HG03175 (cell line): ENCODE measurements around the gene IL19.
"Not testable (repeated sequence)": the region's sequence is repeated elsewhere in the genome, so short reads cannot be mapped to it uniquely, and the experiment has no call there.

Experiments used
- ATAC-seq: cut with Tn5 transposase; IDR thresholded peaks from one replicate; pipeline ENCODE4 v1.9.1; 2021; ENCODE audit warnings: mild to moderate bottlenecking, moderate library complexity; ENCODE audit not compliant: unreplicated experiment

The IL19 gene

DNA sequence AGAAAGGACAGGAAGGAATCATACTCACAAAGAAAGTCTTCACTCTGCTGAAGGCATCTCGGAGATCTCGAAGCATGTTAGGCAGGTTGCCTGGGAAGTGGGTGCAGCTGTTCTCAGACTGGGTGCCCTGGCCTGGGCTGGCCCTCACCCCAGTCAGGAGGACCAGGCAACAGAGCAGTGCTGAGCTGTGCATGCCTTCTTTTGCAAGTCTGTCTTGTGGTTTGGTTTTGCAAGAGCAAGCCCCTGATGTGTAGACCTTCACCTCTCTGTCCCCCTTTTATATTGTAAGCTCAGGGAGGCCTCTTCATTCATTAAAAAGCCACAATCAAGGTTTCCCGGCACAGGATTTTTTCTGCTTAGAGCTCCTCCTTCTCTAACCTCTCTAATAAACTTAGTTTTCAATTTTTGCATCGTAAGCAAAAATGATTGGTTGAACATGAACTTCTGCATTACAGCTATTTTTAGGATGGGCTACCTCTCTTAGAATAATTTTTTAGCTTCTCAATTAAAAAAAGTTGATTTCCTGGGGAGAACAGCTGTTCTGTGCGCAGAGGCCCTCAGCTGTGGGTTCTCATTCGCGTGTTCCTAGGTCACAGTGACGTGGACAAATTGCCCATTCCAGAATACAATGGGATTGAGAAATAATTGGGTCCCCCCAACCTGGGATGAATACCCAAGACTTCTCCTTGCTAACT is 1.8 kb downstream of the IL19 start, which contains the start of gene IL10:
IL10 (minus strand) TSS at position 252 of the 695 bp plus-strand sequence; CDS start at position 193, 59 bp downstream.
- no peak for ATAC-seq

- ATAC-seq = no peak
Observed at GRCh38 chr1:206774093-206774492, 3.5 kb downstream of the IL19 start.

DNA sequence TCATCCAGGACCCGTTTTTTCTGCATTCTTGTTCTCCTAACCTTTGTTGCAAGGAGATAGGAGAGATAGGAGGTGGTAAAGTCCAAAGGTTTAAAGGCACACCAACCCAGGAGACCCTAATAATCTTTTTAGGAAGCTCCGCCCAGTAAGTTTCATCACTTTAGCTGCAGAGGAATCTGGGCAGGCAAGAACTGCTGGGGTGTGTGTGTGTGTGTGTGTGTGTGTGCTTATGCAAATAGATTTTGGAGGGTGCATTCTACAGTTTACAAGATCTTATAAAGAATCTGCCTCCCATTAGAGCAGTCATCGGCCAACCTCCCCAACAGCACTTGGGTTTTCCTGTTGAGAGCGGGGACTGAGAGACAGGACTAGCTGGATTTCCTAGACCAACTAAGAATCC is 5.7 kb downstream of the IL19 start:
- ATAC-seq = no peak

- no peak for ATAC-seq
Observed at GRCh38 chr1:206778031-206778430, 7.5 kb downstream of the IL19 start.

GRCh38 chr1:206778911-206779310 is 8.3 kb downstream of the IL19 start:
- not testable (repeated sequence) for ATAC-seq

- no peak for ATAC-seq
Observed at GRCh38 chr1:206779638-206780037, 9.1 kb downstream of the IL19 start.

GRCh38 chr1:206782448-206782847 is 11.9 kb downstream of the IL19 start:
- peak; percentile 63 for ATAC-seq

DNA sequence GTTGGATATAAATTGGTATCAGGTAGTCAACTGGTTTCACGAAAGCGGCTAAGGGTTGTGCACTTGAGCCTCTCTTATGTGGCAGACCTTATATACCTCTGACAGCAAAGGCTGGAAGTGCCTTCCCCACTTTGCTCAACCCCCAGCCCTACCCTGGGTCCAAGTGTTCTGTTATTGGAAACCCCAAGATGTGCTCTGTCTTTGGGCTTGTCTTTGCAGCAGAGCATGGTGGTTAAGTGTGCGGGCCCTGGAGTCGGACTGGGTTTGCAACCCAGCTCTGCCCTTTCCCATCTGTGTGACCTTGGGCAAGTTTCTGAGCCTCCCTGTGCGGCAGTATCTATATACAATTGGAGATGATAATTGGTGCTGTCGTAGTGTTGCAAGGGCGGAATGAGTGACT is 12.9 kb downstream of the IL19 start:
- ATAC-seq = no peak

DNA sequence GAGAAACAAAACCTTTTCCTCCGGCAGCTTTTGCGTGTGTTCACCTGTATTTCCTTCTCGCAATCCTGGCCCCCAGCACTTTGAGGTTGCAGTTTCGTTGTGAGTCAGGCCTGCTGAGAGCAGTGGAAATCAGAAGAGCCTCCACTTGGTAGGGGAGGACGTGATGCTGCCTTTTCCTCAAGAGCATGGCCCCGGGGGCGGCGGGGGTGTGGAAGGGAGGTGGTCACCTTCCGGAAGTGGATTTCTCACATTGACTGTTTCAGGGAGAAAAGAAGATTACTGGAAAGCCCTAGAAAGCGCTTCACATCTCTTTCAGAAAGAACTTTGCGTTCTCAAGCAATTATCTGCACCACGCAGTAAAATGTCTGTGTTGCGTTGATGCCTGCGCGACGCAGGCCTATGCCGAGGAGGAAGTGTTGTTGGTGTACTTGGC is 13.9 kb downstream of the IL19 start:
- ATAC-seq = peak; percentile 65

DNA sequence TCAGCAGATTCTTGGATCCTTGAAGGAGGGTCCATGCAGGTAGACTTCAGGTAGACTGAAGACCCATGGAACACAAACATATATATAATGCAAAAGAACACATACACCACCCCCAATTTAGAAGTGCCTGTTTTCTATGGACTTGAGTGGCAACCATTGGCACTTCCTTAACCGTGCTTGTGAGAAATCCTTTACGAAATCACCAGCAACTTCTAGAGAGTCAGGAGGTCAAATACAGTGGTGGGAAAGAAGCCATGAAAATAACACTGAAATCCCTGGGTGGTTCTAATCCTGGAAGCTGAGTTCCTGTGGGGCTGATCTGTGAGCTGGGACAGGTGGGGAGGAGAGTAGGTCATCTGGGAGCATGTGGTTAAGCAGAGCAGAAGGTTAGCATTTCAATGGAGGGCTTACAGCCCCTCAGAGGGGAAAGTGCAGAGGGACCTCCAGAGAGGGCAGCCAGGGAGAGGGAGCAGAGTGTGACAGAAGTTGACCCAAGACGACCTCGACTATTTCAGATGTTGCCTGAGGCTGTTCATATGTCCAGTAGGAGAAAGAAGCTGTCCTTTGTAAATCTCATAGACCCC is 14.7 kb downstream of the IL19 start:
- ATAC-seq = no peak

DNA sequence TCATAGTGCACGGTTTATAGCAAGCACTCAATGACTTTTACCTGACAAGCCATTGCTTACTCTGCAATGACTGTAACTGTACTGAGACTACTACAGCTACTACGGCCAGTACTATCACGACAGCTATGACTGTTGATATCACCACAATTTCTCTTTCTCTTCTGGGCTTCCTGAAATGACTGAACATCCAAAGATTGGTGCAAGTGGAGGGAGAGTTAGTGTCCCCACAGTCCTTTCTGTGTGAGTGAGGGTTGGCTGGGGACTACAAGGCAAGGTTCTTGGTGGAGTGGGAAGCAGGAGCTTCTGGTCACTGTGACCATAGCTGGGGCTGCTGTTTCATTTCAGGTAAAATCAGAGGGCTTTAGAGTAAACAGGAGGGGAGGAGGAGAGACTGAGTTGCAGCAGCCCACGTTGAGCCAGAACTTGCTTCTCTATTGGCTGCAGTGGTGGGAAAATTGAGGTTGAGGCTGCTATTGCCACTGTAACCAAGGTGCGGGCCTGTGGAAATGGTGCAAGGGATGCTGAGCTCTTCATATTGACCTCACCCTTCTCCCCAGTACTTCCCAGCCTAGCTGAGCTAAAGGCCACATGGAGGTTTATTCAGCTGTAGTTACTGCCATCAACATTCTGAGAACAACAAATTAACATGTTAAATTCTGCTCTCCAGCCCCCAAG is 15.8 kb downstream of the IL19 start:
- ATAC-seq = no peak

DNA sequence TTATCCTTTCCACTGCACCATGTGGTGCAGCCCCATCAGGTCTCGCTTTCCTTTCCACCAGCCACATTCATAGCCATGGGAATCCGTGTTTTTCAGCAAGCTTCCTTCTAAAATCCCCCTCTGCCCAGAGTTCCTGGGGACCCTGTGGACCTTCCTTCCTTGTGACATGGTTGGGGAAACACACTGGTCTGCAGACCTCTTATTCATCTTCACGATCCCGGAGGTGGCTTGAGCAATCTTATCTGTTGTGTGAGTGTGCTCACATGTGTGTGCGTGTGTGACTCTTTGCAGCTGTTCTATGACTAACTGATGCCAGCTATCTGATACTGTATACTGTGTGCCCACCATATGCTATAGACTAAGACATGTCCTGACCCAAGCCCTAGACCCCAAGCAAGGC is 17.3 kb downstream of the IL19 start:
- ATAC-seq = no peak

DNA sequence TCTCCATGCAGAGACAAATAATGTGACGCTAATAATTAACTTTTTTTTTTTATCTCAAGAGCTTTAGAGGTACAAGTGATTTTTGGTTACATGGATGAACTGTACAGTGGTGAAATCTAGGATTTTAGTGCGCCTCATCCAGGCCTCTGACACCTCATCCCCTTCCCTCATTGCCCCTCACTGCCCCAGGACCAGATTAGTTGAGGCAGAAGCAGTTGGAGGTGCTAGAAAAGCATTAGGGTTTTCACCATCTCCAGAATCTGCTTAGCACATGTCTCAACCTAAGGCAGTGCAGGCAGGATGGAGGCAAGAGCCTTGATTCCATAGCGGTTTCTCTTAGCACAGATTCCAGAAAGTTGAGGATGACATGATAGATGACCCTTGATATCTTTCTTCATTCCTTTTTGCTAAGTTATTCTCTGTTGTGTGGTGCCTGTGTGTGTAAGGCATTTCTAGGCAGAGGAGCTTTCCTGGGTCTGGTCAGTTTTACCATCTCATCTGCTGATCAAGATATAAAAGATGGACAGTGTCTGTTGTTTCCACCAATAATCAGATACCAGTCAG is 18.0 kb downstream of the IL19 start:
- no peak for ATAC-seq

DNA sequence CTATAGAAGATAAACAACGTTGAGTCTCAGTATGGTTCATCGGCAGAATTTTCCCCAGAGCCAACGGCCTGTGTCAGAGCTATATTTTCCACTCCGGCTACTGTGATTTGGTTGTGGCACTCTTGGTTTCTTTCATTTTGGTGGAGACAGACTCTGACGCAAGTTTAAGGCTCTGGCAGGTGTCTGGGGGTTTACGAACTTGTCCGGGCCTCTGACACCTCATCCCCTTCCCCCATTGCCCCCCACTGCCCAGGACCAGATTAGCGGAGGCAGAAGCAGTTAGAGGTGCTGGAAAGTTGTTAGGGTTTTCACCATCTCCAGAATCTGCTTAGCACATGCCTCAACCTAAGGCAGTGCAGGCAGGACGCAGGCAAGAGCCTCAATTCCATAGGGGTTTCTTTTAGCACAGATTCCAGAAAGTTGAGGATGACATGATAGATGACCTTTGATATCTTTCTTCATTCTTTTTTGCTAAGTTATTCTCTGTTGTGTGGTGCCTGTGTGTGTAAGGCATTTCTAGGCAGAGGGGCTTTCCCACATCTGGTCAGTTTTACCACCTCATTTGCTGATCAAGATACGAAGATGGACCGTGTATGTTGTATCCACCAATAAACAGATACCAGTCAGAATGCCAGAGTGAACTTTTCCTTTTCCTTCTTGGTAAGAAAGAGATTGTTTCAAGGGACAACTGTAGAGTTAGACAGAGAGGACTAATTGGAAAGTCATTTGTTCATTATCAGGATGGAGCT is 20.1 kb downstream of the IL19 start:
- no peak for ATAC-seq

DNA sequence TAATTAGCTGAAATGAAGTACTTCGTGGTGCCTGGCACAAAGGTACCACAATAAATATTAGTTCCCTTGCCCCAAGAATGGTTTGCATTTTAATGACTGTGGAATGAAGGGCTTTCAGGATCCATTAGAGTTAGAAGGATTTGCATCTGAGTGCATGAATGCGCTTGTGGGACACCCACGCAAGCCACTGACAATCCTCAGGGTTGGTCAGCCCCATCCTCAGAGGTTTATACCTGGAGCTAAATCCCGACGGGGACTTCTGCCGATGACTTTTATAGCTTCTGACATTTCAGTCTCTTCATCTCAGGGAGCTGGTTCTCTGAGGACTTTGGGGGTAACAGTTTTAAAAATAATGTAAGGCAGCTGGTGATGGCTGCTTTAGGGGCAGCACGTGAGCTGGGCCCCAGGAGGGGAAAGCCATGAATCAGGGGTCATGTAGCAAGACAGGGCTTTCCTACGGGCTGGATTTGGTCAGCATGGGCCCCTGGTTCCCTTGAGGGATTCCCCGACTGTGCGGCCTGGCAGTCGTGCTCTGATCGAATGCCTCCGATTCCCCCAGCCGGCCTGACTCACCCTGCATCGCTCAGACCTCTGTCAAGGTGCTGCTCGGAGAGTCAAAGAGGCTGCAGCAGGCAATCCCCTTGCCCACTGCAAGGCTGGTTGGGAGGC is 22.5 kb downstream of the IL19 start:
- ATAC-seq = peak; percentile 49

GRCh38 chr1:206793620-206794019 is 23.0 kb downstream of the IL19 start:
- no peak for ATAC-seq

GRCh38 chr1:206794294-206794908 is 23.8 kb downstream of the IL19 start:
- no peak for ATAC-seq

DNA sequence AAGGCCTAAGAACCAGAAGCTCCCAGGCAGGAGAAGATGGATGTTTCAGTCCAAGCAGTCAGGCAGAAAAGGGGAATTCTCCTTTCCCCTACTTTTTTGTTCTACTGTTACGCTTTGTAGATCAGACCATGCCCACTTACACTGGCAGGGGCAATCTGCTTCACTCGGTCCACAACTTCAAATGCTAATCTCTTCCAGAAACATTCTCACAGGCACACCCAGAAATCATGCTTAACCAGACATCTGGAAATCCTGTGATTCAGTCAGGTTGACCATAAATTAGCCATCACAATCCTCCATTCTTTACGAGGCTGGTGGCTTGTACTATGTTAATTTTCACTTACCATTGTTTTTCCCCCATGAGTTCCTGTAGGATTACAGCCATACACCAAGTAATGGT is 25.5 kb downstream of the IL19 start:
- no peak for ATAC-seq

DNA sequence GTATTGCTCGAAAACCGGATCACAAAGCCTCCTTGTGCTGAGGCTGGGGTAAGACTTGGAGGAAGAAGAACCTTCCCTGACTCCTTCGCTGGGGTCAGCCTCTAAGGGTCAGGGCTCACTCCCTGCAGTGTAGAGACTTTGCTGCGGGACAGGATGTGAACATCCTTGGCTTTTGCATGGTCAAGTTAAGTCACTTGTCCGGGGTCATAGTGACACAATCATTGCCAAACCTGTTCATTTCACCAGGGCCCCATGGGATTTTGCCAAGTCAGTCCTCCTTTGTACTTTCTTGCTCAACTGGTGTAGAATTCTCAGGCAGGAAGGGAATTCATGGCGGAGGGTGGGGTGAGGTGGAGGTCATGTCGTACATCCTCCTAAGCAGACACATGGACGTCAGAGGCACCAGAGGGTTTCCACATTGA is 26.4 kb downstream of the IL19 start:
- no peak for ATAC-seq
